Activated T-helper 17 cell treated with anti-CD3 and anti-CD28 coated beads, Interleukin-2, amount 50 U/mL, for 72 hours (primary cell): Measurements from ENCODE around the gene ARTN. TPM values are rescaled to one million over a fixed set of nuclear protein-coding genes. Genes with fewer than 3 reads are reported as not detected.

ENCODE experiments used
- ATAC-seq: fragments of 150-1000 bp; cut with Tn5 transposase; replicated peaks from 2 replicates; pipeline ENCODE4 v1.10.0; 2021; ENCODE audit warnings: mild to moderate bottlenecking, moderate library complexity
- H3K27ac Mint-ChIP-seq: one replicate; pipeline ENCODE4 v1.8.0; 2022; ENCODE audit warnings: mixed read lengths
- H3K27me3 Mint-ChIP-seq: one replicate; pipeline ENCODE4 v1.8.0; 2022; ENCODE audit warnings: mixed read lengths
- H3K36me3 Mint-ChIP-seq: one replicate; pipeline ENCODE4 v1.8.0; 2022; ENCODE audit warnings: low read depth, mild to moderate bottlenecking, mixed read lengths
- H3K4me1 Mint-ChIP-seq: one replicate; pipeline ENCODE4 v1.8.0; 2022; ENCODE audit warnings: mixed read lengths
- H3K4me3 Mint-ChIP-seq: one replicate; pipeline ENCODE4 v1.8.0; 2022; ENCODE audit warnings: mild to moderate bottlenecking, mixed read lengths
- H3K9me3 Mint-ChIP-seq: one replicate; pipeline ENCODE4 v1.8.0; 2022; ENCODE audit warnings: mixed read lengths
- total RNA-seq, 2 donors: library from RNA; stranded (reverse); gene quantifications; one replicate each; pipeline ENCODE4 v1.2.3, GENCODE V29; 2022

The ARTN gene
- total RNA-seq, 2 donors from 2014 or later: 0.32 TPM; not detected in 1

DNA sequence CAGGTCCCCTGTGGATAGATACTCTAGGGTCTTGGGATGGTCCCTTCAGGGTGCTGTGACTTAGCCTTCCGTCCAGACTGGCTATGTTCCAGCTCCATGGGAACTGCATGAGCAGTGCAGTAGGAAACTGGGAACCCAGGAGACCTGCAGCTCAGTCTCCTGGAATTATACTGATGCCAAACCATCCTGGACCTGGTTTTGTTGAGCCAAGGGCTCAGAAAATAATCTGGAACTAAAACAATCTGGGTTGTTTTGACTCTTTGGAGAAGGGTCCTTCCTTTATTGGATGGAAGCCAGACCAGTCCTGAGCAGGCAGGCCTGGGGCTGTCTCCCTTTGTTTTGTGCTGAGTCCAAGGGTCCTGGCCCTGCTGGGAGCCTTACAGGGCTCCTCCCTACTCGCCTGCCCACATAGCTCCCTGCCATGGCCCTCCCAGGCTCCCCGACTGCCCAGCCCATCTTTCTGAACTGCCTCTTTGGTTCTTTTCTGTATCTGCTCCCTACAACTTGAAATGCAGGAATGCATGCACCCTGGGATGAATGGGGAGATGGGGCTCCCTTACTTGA lies 14.4 kb downstream of the ARTN start:
- no peaks in the 10 kb centered on the region for H3K27me3 Mint-ChIP-seq
- H3K4me1 Mint-ChIP-seq: peaks cover 27% of the 10 kb centered on the region
- peak overlapping the region; percentile 99 for H3K27ac Mint-ChIP-seq
- peak overlapping the region; percentile 98 for H3K4me3 Mint-ChIP-seq
- ATAC-seq: no peak
- no peaks in the 10 kb centered on the region for H3K9me3 Mint-ChIP-seq
- peaks cover 42% of the 10 kb centered on the region for H3K36me3 Mint-ChIP-seq

DNA sequence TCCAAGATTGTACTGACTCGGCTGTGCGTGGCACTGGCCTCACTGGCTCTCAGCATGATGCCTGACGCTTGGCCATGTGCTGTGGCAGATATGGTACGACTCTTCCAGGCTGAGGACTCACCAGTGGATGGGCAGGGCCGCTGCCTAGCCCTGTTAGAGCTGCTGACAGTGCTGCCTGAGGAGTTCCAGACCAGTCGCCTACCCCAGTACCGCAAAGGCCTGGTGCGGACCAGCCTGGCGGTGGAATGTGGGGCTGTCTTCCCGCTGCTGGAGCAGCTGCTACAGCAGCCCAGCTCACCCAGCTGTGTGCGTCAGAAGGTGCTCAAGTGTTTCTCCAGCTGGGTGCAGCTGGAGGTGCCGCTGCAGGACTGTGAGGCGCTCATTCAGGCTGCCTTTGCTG lies 16.1 kb downstream of the ARTN start:
- no peak overlapping the region for H3K27ac Mint-ChIP-seq
- H3K9me3 Mint-ChIP-seq: no peaks in the 10 kb centered on the region
- H3K4me3 Mint-ChIP-seq: no peak overlapping the region
- ATAC-seq: no peak
- peaks cover 25% of the 10 kb centered on the region for H3K36me3 Mint-ChIP-seq
- peaks cover 23% of the 10 kb centered on the region for H3K4me1 Mint-ChIP-seq
- no peaks in the 10 kb centered on the region for H3K27me3 Mint-ChIP-seq

DNA sequence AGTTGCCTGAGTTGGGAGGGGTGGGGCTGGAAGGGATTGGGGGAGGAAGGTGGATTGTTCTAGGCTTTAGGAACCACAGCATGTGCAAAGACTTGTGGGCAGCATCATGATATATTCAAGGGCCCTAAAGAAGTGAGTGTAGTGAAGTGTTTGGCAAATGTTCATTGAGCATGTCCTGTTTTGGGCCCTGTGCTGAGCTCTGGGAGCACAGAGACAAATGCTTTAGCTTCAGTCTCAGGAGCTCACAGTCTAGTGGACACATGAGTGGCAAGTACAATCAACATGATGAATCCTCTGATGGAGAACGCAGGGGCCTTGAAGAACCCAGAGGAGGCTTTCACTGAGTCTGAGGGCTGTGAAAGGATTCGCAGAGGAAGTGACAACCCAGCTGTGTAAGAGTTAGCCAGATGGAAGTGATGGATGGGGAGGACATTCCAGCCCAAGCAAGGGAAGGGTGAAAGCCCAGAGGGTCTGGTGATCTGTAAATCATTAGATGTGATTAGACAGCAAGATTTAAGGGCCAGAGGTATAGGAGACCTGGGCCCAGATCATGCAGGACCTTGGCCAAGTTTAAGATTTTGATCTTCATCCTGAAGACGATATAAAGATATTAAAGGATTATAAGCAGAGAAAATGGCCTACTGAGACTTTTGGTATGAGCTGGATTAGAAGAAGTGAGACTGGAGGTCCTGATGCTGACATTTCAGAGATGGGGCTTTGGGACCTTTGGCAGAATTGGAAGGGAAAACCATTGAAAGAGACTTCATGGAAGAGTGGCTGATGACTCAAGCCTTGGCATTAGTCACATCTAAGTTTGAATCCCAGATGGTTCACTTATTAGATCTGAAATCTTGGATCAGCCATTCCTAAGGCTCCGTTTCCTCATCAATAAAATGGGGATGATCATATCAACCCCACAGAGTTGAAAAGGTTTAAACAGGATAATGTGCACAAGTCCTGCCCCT lies 17.7 kb downstream of the ARTN start:
- Mint-ChIP-seq H3K27me3 (no peaks in the 10 kb centered on the region), H3K36me3 (peaks cover 12% of the 10 kb centered on the region), H3K4me1 (peaks cover 14% of the 10 kb centered on the region), H3K4me3 (no peak overlapping the region), H3K9me3 (no peaks in the 10 kb centered on the region), H3K27ac (no peak overlapping the region)
- ATAC-seq: no peak

DNA sequence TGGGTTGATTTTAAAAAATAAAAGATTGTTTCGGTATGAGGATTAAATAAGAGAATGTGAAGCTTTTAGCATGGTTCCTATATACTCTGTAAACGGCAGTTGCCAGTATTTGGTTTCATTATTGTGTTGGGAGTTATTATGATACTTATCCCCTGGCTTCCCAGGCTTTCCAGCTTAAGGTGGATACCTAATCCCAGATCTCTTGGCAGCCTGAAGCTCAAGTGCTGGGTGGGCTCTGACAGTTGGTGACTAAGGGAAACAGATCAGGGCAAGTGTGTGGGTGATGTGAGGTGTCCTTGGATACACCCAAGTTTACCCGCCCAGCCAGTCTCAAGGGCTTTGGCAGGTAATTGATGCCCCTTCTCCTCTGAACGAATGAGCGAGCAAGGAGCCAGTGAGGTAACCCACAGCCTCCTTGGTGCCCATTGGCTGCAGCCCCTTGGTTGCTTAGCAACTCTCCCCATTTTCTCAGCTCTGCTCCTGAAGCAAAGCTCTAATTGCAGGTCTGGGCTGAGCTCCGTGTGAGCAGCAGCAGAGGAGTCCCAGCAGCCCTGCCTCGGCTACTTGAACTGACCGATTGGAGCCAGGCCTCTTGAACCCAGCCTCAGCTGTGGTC lies 19.2 kb downstream of the ARTN start:
- H3K27me3 Mint-ChIP-seq: no peaks in the 10 kb centered on the region
- H3K27ac Mint-ChIP-seq: no peak overlapping the region

DNA sequence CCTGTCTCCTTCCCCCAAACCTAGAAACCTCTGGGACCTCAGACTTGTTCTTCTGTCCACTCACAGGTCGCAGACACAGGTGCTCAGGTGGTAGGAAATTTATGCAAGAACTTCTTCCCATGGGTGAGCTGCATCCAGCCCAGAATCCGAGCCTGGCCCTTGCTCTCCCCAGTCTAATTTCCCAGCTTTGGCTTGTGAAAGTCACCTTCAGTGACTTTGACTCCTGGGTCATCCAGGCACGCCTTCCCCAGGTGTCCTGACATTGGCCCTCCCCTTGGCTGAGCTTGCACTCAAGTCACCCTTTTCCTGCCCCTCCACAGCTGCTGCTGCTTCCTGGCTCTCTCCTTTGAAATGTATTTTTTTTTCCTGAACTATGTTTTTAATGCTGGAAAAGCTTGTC lies 19.8 kb downstream of the ARTN start:
- no peaks in the 10 kb centered on the region for H3K27me3 Mint-ChIP-seq
- H3K9me3 Mint-ChIP-seq: no peaks in the 10 kb centered on the region
- ATAC-seq: no peak
- peaks cover 10% of the 10 kb centered on the region for H3K36me3 Mint-ChIP-seq
- H3K27ac Mint-ChIP-seq: no peak overlapping the region
- peaks cover 10% of the 10 kb centered on the region for H3K4me1 Mint-ChIP-seq
- no peak overlapping the region for H3K4me3 Mint-ChIP-seq

More for the DNA sequence above, 19.2 kb downstream of the ARTN start:
- ATAC-seq: no peak
- Mint-ChIP-seq H3K4me3 (no peak overlapping the region), H3K4me1 (peaks cover 13% of the 10 kb centered on the region), H3K36me3 (peaks cover 10% of the 10 kb centered on the region), H3K9me3 (no peaks in the 10 kb centered on the region)

DNA sequence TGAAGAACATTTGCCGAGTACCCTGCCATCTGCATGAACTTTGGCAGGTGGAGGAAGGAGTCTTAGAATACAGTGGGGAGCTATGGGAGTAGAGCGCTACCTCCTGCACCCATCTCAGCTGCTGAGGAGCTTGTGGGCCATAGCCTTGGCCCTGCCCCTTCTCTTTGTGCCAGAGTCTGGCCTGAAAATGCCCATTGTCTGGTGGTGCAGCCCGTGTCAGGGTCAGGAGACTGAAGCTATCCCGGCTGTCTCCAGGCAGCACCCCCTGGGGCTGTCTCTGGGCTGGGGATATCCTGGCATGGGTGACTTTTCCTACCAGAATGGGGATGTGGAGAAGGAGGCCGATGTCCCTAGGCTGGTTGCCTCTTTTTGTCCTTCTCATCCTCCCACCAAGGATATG lies 20.4 kb downstream of the ARTN start:
- no peaks in the 10 kb centered on the region for H3K9me3 Mint-ChIP-seq

DNA sequence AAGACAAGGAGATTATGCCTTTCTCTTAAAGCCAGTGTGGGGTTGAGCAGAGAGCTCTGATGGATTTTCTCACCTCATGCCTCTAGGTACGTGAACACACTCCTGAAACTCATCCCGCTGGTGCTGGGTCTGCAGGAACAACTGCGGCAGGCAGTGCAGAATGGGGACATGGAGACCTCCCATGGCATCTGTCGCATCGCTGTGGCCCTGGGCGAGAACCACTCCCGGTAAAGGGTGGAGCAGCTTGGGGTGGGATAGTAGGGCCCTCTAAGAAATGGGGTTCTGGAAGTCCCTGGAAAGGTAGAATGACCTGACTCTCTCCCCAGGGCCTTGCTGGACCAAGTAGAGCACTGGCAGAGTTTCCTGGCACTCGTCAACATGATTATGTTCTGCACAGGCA lies 22.6 kb downstream of the ARTN start:
- H3K27ac Mint-ChIP-seq: no peak overlapping the region

More for the DNA sequence above, 20.4 kb downstream of the ARTN start:
- Mint-ChIP-seq H3K27me3 (no peaks in the 10 kb centered on the region), H3K4me3 (no peak overlapping the region), H3K4me1 (peaks cover 8% of the 10 kb centered on the region), H3K36me3 (peaks cover 10% of the 10 kb centered on the region), H3K27ac (no peak overlapping the region)
- ATAC-seq: no peak

DNA sequence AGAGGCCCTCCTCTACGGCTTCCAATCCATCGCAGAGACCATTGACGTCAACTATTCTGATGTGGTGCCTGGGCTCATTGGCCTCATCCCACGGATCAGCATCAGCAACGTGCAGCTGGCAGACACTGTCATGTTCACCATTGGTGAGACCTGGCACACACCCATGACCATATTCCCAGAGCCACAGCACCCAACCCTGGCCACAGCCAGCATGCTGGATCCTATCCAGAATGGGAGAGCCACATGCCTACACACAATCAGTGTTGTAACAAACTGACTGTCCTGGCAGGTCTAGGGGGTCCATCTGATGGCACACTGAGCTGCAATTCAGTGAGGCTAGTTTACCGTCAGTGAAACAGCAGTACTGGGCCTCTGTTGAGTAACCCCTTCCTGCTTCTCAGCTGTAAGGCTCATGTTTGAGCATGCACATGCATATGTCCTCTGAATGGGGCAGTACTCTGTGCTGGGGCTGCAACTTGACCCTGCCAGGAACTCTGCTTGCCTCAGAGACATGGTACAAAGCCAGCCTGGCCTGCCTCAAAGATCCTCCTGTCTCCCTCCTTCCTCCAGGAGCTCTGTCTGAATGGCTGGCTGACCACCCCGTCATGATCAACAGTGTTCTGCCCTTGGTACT lies 23.9 kb downstream of the ARTN start:
- Mint-ChIP-seq H3K4me1 (no peaks in the 10 kb centered on the region), H3K36me3 (no peaks in the 10 kb centered on the region), H3K27ac (no peak overlapping the region), H3K9me3 (no peaks in the 10 kb centered on the region), H3K27me3 (no peaks in the 10 kb centered on the region), H3K4me3 (no peak overlapping the region)
- no peak for ATAC-seq

More for the DNA sequence above, 22.6 kb downstream of the ARTN start:
- no peaks in the 10 kb centered on the region for H3K4me1 Mint-ChIP-seq
- ATAC-seq: no peak
- H3K36me3 Mint-ChIP-seq: no peaks in the 10 kb centered on the region
- no peak overlapping the region for H3K4me3 Mint-ChIP-seq
- no peaks in the 10 kb centered on the region for H3K9me3 Mint-ChIP-seq
- H3K27me3 Mint-ChIP-seq: no peaks in the 10 kb centered on the region

DNA sequence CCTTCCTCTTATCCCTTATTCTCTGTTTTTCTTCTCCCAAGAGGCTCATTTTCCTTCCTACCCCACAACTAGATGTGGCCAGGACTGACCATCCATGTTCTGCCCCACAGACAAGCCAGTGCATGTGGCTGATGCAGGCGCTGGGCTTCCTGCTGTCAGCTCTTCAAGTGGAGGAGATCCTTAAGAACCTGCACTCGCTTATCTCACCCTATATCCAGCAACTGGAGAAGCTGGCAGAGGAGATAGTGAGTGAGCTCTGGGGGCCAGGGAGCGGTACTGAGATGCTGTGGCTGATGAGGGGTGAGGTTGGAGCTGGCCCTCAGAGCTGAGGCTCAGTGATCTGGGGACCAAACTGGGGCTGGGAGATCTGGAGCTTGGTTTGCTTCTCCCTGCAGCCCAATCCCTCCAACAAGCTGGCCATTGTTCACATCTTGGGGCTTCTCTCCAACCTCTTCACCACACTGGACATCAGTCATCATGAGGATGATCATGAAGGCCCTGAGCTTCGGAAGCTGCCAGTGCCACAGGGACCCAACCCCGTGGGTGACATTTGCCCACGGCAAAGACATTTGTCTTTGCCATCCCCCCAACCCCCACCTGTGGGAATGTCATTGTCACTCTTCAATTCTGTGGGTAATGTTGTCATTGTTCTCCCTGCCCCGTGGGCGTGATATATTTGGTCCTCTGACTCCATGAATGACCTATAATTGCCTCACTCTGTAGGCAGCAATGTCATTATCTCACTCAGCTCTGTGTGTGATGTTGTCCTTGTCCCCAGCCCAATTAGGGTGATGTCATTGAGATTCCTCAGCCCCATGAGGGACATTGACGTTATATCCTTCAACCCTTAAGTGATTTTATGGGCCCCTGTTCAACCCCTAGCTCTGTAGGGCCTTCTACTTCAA lies 25.0 kb downstream of the ARTN start:
- H3K27me3 Mint-ChIP-seq: no peaks in the 10 kb centered on the region
- no peaks in the 10 kb centered on the region for H3K9me3 Mint-ChIP-seq
- no peak overlapping the region for H3K4me3 Mint-ChIP-seq
- no peaks in the 10 kb centered on the region for H3K36me3 Mint-ChIP-seq
- no peaks in the 10 kb centered on the region for H3K4me1 Mint-ChIP-seq
- no peak overlapping the region for H3K27ac Mint-ChIP-seq
- no peak for ATAC-seq

DNA sequence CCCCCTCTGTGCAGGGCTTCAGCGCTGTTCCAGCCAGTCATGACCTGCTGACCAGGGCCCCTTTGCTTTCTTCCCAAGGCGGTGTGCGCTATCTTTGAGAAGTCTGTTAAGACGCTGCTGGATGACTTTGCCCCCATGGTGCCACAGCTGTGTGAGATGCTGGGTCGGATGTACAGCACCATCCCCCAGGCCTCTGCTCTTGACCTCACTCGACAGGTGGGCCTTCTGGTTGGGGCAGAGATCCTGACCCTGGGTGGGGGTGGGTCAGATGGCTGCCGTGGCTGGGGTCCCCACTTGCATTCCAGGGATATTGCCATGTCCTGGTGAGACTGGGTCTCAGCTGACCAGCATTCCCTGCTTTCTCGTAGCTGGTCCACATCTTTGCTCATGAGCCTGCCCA lies 27.2 kb downstream of the ARTN start:
- Mint-ChIP-seq H3K36me3 (no peaks in the 10 kb centered on the region), H3K27ac (no peak overlapping the region), H3K4me1 (no peaks in the 10 kb centered on the region), H3K9me3 (no peaks in the 10 kb centered on the region), H3K4me3 (no peak overlapping the region), H3K27me3 (no peaks in the 10 kb centered on the region)
- no peak for ATAC-seq

DNA sequence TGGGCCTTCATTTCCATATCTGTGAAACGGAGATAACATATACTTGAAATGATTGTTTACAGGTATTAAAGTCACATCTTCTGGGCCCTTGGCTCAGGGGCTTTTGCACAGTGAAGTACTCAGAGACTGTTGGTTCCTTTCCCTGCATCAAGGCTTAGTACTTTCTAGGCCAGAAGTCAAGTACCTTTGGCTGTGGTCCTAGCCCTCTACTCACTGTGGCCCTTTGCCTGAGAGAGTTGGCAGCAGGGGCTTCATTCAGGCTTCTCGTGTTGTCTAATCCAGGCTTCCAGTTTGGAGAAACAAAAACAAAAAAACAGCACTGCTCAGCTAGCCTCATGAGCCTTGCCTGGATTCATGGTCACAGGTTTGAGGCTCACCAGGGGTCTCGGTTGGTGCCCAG lies 28.1 kb downstream of the ARTN start:
- Mint-ChIP-seq H3K9me3 (no peaks in the 10 kb centered on the region), H3K4me1 (no peaks in the 10 kb centered on the region), H3K27me3 (no peaks in the 10 kb centered on the region), H3K27ac (no peak overlapping the region), H3K4me3 (no peak overlapping the region), H3K36me3 (no peaks in the 10 kb centered on the region)
- ATAC-seq: no peak

DNA sequence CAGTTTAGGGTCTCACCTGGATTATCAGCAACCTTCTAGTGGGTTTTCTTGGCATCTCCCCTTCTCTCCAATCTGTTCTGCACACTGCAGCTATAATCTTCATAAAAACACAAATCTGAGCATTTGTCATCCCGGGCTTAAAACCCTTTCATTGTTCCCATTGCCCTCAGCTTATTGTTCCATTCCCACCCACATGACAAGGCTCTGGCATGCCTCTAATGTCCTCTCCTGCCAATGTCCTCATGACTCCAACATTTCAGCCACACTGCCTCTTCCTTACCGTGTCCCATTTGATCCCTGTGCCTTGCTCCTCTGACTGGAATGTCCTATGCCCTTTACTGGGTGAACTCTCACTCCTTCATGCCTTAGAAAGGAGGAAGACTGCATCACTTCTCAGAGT lies 28.7 kb downstream of the ARTN start:
- ATAC-seq: no peak
- H3K27ac Mint-ChIP-seq: no peak overlapping the region
- no peaks in the 10 kb centered on the region for H3K4me1 Mint-ChIP-seq
- no peaks in the 10 kb centered on the region for H3K27me3 Mint-ChIP-seq
- H3K9me3 Mint-ChIP-seq: no peaks in the 10 kb centered on the region
- H3K4me3 Mint-ChIP-seq: no peak overlapping the region
- H3K36me3 Mint-ChIP-seq: no peaks in the 10 kb centered on the region

DNA sequence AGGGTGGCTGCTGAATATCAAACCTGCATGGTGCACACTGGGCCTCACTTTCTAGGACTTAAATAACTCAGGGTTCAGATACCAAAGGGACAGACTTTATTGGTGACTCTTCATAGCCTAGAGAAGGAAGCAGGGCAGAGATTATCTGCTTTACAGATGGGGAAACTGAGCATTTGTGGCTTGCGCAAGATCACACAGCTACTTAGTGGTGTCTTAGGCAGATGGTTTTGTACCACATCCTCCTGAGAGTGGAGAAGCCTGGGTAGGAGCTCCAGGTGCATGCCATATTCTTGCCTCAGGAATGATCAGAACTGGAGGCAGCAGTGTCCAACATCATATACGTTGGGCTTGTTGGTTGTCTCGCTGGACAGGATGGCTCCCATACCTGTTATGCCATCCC lies 29.4 kb downstream of the ARTN start:
- H3K9me3 Mint-ChIP-seq: no peaks in the 10 kb centered on the region
- no peak overlapping the region for H3K27ac Mint-ChIP-seq
- no peaks in the 10 kb centered on the region for H3K27me3 Mint-ChIP-seq
- no peaks in the 10 kb centered on the region for H3K36me3 Mint-ChIP-seq
- ATAC-seq: no peak
- H3K4me1 Mint-ChIP-seq: no peaks in the 10 kb centered on the region
- no peak overlapping the region for H3K4me3 Mint-ChIP-seq

DNA sequence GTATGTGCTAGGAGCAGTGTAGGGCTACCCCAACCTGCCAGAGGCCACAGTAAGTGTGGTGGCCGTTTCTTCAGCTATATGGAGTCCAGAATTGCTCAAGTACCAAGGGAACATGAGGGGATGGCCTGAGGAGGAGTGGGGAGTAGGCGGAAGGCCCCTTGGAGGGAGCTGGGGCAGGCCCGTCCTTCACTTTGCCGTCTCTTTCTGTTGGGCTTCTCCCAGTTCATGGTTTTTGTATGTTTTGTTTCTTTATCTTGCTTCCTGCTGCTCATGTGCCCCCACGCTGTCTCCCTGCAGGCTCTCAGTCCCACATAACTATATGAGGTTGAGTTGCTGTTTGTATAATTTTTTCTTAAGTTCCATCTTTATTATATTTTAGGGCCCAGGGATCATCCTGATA lies 30.3 kb downstream of the ARTN start:
- Mint-ChIP-seq H3K36me3 (no peaks in the 10 kb centered on the region), H3K27ac (no peak overlapping the region), H3K9me3 (no peaks in the 10 kb centered on the region), H3K4me3 (no peak overlapping the region), H3K27me3 (no peaks in the 10 kb centered on the region), H3K4me1 (no peaks in the 10 kb centered on the region)
- no peak for ATAC-seq
